Globus pallidus (tissue), 1 donor: ENCODE results near the gene EXOSC3.
"Not testable (repeated sequence)": the region's sequence is repeated elsewhere in the genome, so short reads cannot be mapped to it uniquely, and the experiment has no call there.

Experiments used
- DNase-seq: peaks from one replicate; pipeline ENCODE4 v3.0.0-alpha.2; 2015; ENCODE audit warnings: low spot score

EXOSC3 gene

GRCh38 chr9:37784616-37785483 lies at the start of gene EXOSC3:
Gene EXOSC3 (minus strand): TSS chr9:37785064. CDS start chr9:37785044, 20 bp downstream.
- DNase-seq = peak; percentile 87

- no peak for DNase-seq
These were observed 42.8 kb upstream of the EXOSC3 start for GRCh38 chr9:37827483-37828165.

- not testable (repeated sequence) for DNase-seq
These were observed 40.3 kb upstream of the EXOSC3 start for GRCh38 chr9:37825174-37825573.

GRCh38 chr9:37820142-37820541 lies 35.3 kb upstream of the EXOSC3 start:
- DNase-seq = no peak

- DNase-seq = no peak
These were observed 34.0 kb upstream of the EXOSC3 start for GRCh38 chr9:37818849-37819248.

- DNase-seq = no peak
These were observed 28.0 kb upstream of the EXOSC3 start for GRCh38 chr9:37812773-37813379.

- DNase-seq = no peak
These were observed 27.1 kb upstream of the EXOSC3 start for GRCh38 chr9:37811906-37812476.

GRCh38 chr9:37809676-37810075 lies 24.8 kb upstream of the EXOSC3 start:
- not testable (repeated sequence) for DNase-seq

- no peak for DNase-seq
These were observed 21.4 kb upstream of the EXOSC3 start for GRCh38 chr9:37806271-37806670.

GRCh38 chr9:37801959-37802711 lies 17.3 kb upstream of the EXOSC3 start:
- no peak for DNase-seq

GRCh38 chr9:37801287-37801850 lies 16.5 kb upstream of the EXOSC3 start:
- no peak for DNase-seq

GRCh38 chr9:37800631-37801286 lies 15.9 kb upstream of the EXOSC3 start, which contains the start of gene DCAF10:
Gene DCAF10 (plus strand): TSS chr9:37800797. CDS start chr9:37800867, 70 bp downstream.
- peak; percentile 71 for DNase-seq

- no peak for DNase-seq
These were observed 13.8 kb upstream of the EXOSC3 start for GRCh38 chr9:37798677-37799076.

GRCh38 chr9:37796232-37796631 lies 11.4 kb upstream of the EXOSC3 start:
- no peak for DNase-seq

- no peak for DNase-seq
These were observed 7.3 kb upstream of the EXOSC3 start for GRCh38 chr9:37792122-37792521.

- no peak for DNase-seq
These were observed 5.2 kb upstream of the EXOSC3 start for GRCh38 chr9:37790096-37790495.

- DNase-seq = no peak
These were observed 3.5 kb upstream of the EXOSC3 start for GRCh38 chr9:37788332-37788731.

GRCh38 chr9:37787059-37787458 lies 2.2 kb upstream of the EXOSC3 start:
- DNase-seq = no peak

GRCh38 chr9:37784291-37784615 lies 611 bp downstream of the EXOSC3 start:
- no peak for DNase-seq

GRCh38 chr9:37778534-37778933 lies 6.3 kb downstream of the EXOSC3 start:
- no peak for DNase-seq

GRCh38 chr9:37776328-37776727 lies 8.5 kb downstream of the EXOSC3 start:
- no peak for DNase-seq
